ENCODE results near the gene THBS3.
"Not testable (repeated sequence)": the region's sequence is repeated elsewhere in the genome, so short reads cannot be mapped to it uniquely, and the experiment has no call there.

Gene THBS3

DNA sequence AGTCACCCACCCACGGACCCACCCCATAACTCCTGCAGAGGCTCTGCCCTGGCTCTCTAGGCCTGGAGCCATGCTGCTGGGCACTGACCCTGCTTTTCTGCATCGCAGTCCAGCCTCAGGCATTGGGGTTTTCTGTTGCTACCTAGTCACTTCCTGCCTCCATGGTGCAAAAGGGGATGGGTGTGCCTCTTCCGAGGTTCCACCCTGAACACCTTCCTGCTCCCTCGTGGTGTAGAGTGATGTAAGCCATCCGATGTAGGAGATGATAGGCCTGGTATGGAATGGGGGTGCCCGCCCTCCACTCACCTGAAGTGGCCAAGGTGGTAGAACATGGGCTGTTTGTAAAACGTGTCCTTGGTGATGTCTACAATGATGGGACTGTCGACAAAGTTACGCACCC, 27.7 kb upstream of the THBS3 start:
- DNase-seq (ENCODE audit: low read depth, low spot score): not testable (repeated sequence)

GRCh38 chr1:155233502-155233901, 25.8 kb upstream of the THBS3 start:
- not testable (repeated sequence) for DNase-seq (ENCODE audit: low read depth, low spot score)

- not testable (repeated sequence) for DNase-seq (ENCODE audit: low read depth, low spot score)
Measured at GRCh38 chr1:155232001-155232978, 24.6 kb upstream of the THBS3 start.

- DNase-seq (ENCODE audit: low read depth, low spot score): not testable (repeated sequence)
Measured at GRCh38 chr1:155231302-155231701, 23.6 kb upstream of the THBS3 start.

DNA sequence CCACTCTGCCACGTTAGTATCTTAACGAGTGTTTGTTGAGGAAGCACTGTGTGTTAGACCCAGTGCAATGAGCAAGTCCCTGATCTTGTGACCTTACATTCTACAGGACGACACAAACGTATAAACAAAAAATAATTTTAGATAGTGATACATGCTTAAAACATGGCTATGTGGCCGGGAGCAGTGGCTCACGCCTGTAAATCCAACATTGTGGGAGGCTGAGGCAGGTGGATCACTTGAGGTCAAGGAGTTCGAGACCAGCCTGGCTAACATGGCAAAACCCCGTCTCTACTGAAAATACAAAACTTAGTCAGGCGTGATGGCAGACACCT, 20.4 kb upstream of the THBS3 start:
- DNase-seq (ENCODE audit: low read depth, low spot score): no peak

- DNase-seq (ENCODE audit: low read depth, low spot score): peak; percentile 99
Measured at GRCh38 chr1:155227261-155228095, 19.8 kb upstream of the THBS3 start.

GRCh38 chr1:155226910-155227260, 19.2 kb upstream of the THBS3 start:
- DNase-seq (ENCODE audit: low read depth, low spot score): no peak

GRCh38 chr1:155226188-155226909, 18.7 kb upstream of the THBS3 start:
- DNase-seq (ENCODE audit: low read depth, low spot score): peak; percentile 91

DNA sequence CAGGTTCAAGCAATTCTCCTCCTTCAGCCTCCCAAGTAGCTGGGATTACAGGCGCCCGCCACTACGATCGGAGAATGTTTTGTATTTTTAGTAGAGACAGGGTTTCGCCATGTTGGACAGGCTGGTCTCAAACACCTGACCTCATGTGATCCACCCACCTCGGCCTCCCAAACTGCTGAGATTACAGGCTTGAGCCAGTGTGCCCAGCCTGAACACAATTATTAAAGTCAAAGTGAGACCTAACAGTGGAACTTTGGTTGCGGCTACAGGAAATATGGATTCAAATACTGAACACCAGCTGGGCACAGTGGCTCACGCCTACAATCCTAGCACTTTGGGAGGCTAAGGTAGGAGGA, 17.7 kb upstream of the THBS3 start:
- not testable (repeated sequence) for DNase-seq (ENCODE audit: low read depth, low spot score)

GRCh38 chr1:155223047-155223446, 15.3 kb upstream of the THBS3 start:
- DNase-seq (ENCODE audit: low read depth, low spot score): no peak

- DNase-seq (ENCODE audit: low read depth, low spot score): not testable (repeated sequence)
Measured at GRCh38 chr1:155220211-155220965, 12.7 kb upstream of the THBS3 start.

DNA sequence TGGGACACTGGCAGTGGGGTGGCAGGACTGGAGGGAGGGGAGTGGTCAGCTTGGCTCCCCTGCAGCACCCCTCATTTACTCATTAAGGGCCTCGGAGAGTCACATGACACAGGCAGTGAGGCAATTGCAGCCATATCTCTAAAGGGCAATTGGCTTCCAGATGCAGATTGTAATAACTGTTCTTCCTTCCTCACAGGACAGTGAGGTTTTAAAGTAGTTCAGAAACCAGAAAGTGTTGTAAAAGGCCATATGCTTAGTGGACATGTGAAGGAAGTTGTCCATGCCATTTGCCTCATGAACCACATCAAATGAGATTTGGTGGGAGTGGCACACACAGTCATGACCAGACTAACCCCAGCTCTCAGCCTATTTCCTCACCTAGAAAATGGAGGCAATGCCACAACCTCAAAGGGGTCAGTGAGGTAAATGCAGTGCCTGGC, 11.9 kb upstream of the THBS3 start:
- DNase-seq (ENCODE audit: low read depth, low spot score): no peak

DNA sequence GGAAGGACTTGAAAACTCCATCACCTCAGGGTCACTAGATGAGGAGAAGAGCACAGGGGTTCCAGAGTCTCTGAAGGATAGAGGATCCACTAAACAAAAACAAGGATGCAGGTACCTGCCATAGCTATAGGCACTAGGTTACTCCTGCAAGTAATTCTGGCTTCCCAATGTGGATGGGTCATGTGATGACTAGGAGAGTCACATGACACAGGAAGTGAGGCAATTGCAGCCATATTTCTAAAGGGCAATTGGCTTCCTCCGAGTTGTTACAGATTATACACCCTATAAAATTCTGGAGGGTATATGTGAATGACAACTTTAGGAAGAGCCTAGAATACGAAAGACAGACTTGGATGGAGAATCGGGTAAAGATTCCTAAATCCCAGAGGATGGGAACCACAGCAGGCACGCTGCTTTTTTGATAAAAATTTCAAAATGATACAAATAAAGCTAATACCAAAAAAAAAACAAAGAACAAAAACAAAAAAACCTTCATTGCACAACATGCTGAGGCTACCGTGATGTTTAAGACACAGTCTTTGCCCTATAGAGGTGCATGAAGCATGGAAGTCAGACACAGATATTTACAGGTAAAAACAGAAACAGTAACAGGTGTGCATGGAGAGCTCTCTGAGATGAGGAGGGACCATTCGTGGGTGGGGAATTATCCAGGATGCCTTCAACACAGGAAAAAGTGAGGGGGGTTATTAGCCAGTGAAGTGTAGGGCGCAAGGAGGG, 11.3 kb upstream of the THBS3 start:
- DNase-seq (ENCODE audit: low read depth, low spot score): peak; percentile 46

- not testable (repeated sequence) for DNase-seq (ENCODE audit: low read depth, low spot score)
Measured at GRCh38 chr1:155214702-155215101, 7.0 kb upstream of the THBS3 start.

DNA sequence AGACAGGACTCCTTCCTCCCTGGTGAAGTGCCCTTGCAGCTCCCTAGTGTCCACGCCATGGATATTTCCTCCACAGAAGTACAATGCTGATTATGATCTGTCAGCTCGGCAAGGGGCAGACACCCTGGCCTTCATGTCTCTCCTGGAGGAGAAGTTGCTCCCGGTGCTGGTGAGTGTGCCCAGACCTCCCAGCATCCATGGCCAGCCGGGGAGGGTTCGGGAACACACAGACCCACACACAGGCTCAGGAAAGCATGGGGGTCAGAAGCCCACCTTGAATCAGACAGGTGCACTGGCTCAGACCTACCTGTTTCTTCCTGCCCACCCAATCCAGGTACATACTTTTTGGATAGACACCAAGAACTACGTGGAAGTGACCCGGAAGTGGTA, 4.3 kb upstream of the THBS3 start:
- not testable (repeated sequence) for DNase-seq (ENCODE audit: low read depth, low spot score)

GRCh38 chr1:155211381-155212050, 3.8 kb upstream of the THBS3 start:
- DNase-seq (ENCODE audit: low read depth, low spot score): not testable (repeated sequence)

DNA sequence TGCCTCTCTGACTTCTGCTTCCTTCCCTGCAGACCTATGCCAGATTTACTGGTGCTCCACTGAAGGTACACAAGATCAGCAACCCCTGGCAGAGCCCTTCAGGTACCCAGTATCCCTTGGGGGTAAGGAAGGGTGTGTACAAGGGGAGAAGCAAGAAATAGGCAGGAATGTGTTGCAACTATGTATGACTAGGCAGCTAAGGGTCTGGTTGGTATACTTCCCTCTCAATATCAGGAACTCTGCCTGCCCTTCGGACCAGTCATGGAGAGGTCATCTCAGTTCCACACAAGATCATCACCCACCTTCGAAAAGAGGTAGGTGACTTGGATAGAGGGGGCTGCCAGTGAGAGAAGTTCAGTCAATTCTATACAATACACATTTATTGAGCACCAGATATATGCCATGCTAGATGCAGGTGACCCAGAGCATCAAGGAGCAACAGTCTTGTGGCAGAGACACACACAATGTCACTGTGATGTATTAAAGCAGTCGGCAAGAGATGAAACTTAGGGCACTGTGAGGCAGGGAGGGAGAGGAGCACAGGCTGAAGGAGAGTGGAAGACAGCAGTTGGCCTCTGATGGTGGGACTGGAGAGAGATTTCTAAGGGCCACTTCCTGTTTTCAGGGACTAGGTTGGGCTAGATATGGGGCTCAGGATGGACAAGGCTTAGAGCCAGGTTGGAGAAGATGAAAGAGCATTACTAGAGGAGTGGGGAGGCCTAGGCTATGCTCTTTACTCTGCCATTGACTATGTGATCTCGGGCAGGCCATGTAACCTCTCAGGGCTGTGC, 2.8 kb upstream of the THBS3 start:
- no peak for DNase-seq (ENCODE audit: low read depth, low spot score)

DNA sequence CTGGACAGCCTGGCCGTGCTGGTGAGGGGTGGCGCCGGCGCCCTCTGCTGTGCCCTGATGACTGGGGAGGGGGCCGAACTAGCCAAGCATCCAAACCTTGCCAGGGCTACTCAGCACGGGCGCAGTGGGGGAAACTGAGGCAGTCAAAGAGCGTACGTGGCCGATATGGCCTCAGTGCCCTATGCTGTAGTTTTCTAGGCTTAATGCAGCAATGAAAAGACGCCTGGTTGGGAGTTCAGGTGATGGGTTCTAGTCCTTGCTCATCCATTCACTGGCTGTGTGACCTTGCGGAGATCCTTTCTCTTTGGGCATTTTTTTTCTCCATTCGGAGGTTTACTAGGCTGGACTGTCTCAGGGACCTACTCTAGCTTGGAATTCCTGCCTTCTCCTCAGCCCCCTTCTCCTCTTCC, 1.6 kb upstream of the THBS3 start:
- no peak for DNase-seq (ENCODE audit: low read depth, low spot score)

Data from ELF-1 (cell line).